NCI-H2171 treated with DMSO at 0.1 percent for 48 hours (cell line): ENCODE data around the gene SIN3B.

Experiments
- DNase-seq: peaks from one replicate; lab custom pipeline; 2025; lab: John Stamatoyannopoulos, UW

Gene SIN3B

GRCh38 chr19:16889366-16889882, 60.2 kb downstream of the SIN3B start:
- no peak for DNase-seq

GRCh38 chr19:16889883-16890460, 60.8 kb downstream of the SIN3B start:
- no peak for DNase-seq

GRCh38 chr19:16890461-16891184, 61.4 kb downstream of the SIN3B start:
- no peak for DNase-seq

- no peak for DNase-seq
Observed at GRCh38 chr19:16891696-16892382, 62.6 kb downstream of the SIN3B start.

- no peak for DNase-seq
Observed at GRCh38 chr19:16892436-16892835, 63.2 kb downstream of the SIN3B start.

GRCh38 chr19:16892868-16893685, 63.9 kb downstream of the SIN3B start:
- DNase-seq: no peak

GRCh38 chr19:16893686-16893989, 64.4 kb downstream of the SIN3B start:
- DNase-seq: peak; percentile 75

- DNase-seq: peak; percentile 84
Observed at GRCh38 chr19:16894080-16894479, 64.9 kb downstream of the SIN3B start.

- peak; percentile 76 for DNase-seq
Observed at GRCh38 chr19:16895467-16896145, 66.4 kb downstream of the SIN3B start.

- no peak for DNase-seq
Observed at GRCh38 chr19:16896146-16897028, 67.2 kb downstream of the SIN3B start.

GRCh38 chr19:16897029-16897855, 68.0 kb downstream of the SIN3B start:
- peak; percentile 27 for DNase-seq

GRCh38 chr19:16897856-16898161, 68.6 kb downstream of the SIN3B start:
- no peak for DNase-seq

GRCh38 chr19:16898361-16899015, 69.3 kb downstream of the SIN3B start:
- no peak for DNase-seq

- no peak for DNase-seq
Observed at GRCh38 chr19:16899566-16900075, 70.4 kb downstream of the SIN3B start.

- no peak for DNase-seq
Observed at GRCh38 chr19:16901491-16902175, 72.4 kb downstream of the SIN3B start.

GRCh38 chr19:16902545-16902944, 73.3 kb downstream of the SIN3B start:
- DNase-seq: no peak

- DNase-seq: no peak
Observed at GRCh38 chr19:16903347-16903746, 74.1 kb downstream of the SIN3B start.

- DNase-seq: no peak
Observed at GRCh38 chr19:16904599-16904998, 75.4 kb downstream of the SIN3B start.

- DNase-seq: no peak
Observed at GRCh38 chr19:16908759-16909158, 79.6 kb downstream of the SIN3B start.
